Suprapubic skin (tissue), 4 donors: ENCODE results near the gene KLK14.

ENCODE experiments used
- CTCF ChIP-seq, 2 donors: fragments of 200-600 bp in 1 of 2; fragments of 450-650 bp in 1 of 2; sonication (generic) in 1 of 2; IDR thresholded peaks; one replicate each; pipeline ENCODE4 v1.5.1; 2016 to 2019; ENCODE audit warnings: antibody characterized with exemption in 2 of 2, mild to moderate bottlenecking in 1 of 2, moderate library complexity in 1 of 2
- POLR2A ChIP-seq, 2 donors: fragments of 450-650 bp; IDR thresholded peaks; one replicate each; pipeline ENCODE4 v1.6.1; 2017; ENCODE audit warnings: antibody characterized with exemption in 2 of 2, mild to moderate bottlenecking in 2 of 2, moderate library complexity in 2 of 2
- POLR2AphosphoS5 ChIP-seq, 3 donors: sonication (generic); formaldehyde crosslinking; IDR thresholded peaks; one replicate each; pipeline ENCODE4 v1.6.1; 2017; ENCODE audit warnings: antibody characterized with exemption in 3 of 3

DNA sequence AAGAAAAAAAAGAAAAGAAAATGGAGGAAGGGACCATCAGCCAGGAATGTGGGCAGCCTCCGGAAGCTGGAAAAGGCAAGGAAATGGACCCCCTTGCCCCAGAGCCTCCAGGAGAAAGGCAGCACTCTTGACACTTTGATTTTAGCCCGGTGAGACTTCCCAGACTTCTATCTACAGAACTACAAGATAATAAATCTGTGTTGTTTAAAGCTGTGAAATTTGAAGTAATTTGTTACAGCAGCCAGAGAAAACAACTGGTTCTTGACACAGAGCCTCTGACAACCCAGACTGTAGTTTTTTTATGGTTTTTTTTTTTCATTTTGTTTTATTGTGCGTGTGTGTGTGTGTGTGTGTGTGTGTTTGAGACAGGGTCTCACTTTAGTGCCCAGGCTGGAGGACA is 17.9 kb upstream of the KLK14 start:
- TF ChIP-seq POLR2AphosphoS5 (IDR thresholded peaks at IDR 0.05): no peak
- TF ChIP-seq CTCF (IDR thresholded peaks at IDR 0.05): no peak
- no peak for TF ChIP-seq POLR2A (IDR thresholded peaks at IDR 0.05)
